CD4-positive, alpha-beta T cell (primary cell): Measurements from ENCODE around the gene CBL. TPM values are rescaled to one million over a fixed set of nuclear protein-coding genes. Genes with fewer than 3 reads are reported as not detected.
"Not testable (repeated sequence)": the region's sequence is repeated elsewhere in the genome, so short reads cannot be mapped to it uniquely, and the experiment has no call there.

Experiments
- ATAC-seq: fragments of 200-7000 bp; cut with Tn5 transposase; one replicate; pipeline ENCODE4 v1.10.0; 2022; ENCODE audit warnings: mild to moderate bottlenecking; ENCODE audit not compliant: poor library complexity
- CTCF ChIA-PET: fragments of 350-600 bp; sonication (Branson Sonifier 250); formaldehyde crosslinking; loops from one replicate; lab custom pipeline; 2021; ENCODE audit warnings: antibody characterized with exemption, inconsistent platforms; lab: Charles Lee
- POLR2A ChIA-PET: fragments of 350-600 bp; sonication (Branson Sonifier 250); formaldehyde crosslinking; loops from one replicate; lab custom pipeline; 2021; ENCODE audit warnings: antibody characterized with exemption, inconsistent platforms; lab: Charles Lee
- DNase-seq, 14 experiments: peaks; one replicate each; pipeline ENCODE4 v3.0.0-alpha.2; 2013 to 2020; ENCODE audit warnings: mixed read lengths in 2 of 14
- H3K27ac ChIP-seq, 2 donors: one replicate each; pipeline versions ENCODE4 v1.5.1 to v1.7.0; 2013; ENCODE audit warnings: low read length in 2 of 2, low read depth in 1 of 2, mild to moderate bottlenecking in 1 of 2
- H3K27me3 ChIP-seq, 2 experiments: 1 replicate in 1 of 2; 2 replicates in 1 of 2; pipeline versions ENCODE4 v1.6.1 to v1.7.0; 2013; ENCODE audit warnings: low read length in 2 of 2, control low read depth in 1 of 2, mild to moderate bottlenecking in 1 of 2, moderate library complexity in 1 of 2; ENCODE audit not compliant: insufficient read depth in 2 of 2, control insufficient read depth in 1 of 2
- H3K36me3 ChIP-seq: one replicate; pipeline ENCODE4 v1.6.1; 2013; ENCODE audit warnings: low read length, control low read depth; ENCODE audit not compliant: insufficient read depth
- H3K4me1 ChIP-seq: one replicate; pipeline ENCODE4 v1.6.1; 2013; ENCODE audit warnings: low read length, control low read depth; ENCODE audit not compliant: insufficient read depth
- H3K4me3 ChIP-seq: one replicate; pipeline ENCODE4 v1.5.1; 2013; ENCODE audit warnings: mild to moderate bottlenecking, low read length, moderate library complexity
- H3K9me3 ChIP-seq, 2 experiments: 1 replicate in 1 of 2; 2 replicates in 1 of 2; pipeline versions ENCODE4 v1.6.1 to v1.7.0; 2013; ENCODE audit warnings: low read length in 2 of 2, mild to moderate bottlenecking in 2 of 2, control low read depth in 1 of 2, moderate library complexity in 1 of 2; ENCODE audit not compliant: control insufficient read depth in 1 of 2, insufficient read depth in 1 of 2
- H3K27ac Mint-ChIP-seq: one replicate; pipeline ENCODE4 v1.8.0; 2020; ENCODE audit warnings: mixed read lengths
- H3K27me3 Mint-ChIP-seq: one replicate; pipeline ENCODE4 v1.8.0; 2021; ENCODE audit warnings: mixed read lengths
- H3K36me3 Mint-ChIP-seq: one replicate; pipeline ENCODE4 v1.8.0; 2021; ENCODE audit warnings: low read depth, mixed read lengths
- H3K4me1 Mint-ChIP-seq: one replicate; pipeline ENCODE4 v1.8.0; 2021; ENCODE audit warnings: low read depth, mixed read lengths
- H3K4me3 Mint-ChIP-seq: one replicate; pipeline ENCODE4 v1.8.0; 2020; ENCODE audit warnings: mild to moderate bottlenecking, mixed read lengths
- H3K9me3 Mint-ChIP-seq: one replicate; pipeline ENCODE4 v1.8.0; 2020; ENCODE audit warnings: mixed read lengths
- CTCF ChIP-seq: fragments of 200-600 bp; IDR thresholded peaks from one replicate; pipeline ENCODE4 v1.8.0; 2022; ENCODE audit warnings: antibody characterized with exemption, mild to moderate bottlenecking
- intact Hi-C, 2 experiments: fragments of 100-400 bp; cut with DNase I in 1 of 2; cut with micrococcal nuclease in 1 of 2; formaldehyde crosslinking; loops; one replicate each; pipeline versions ENCODE4 v1.15.1 to v1.9.0; 2023 to 2025; cut with DNase I, micrococcal nuclease
- total RNA-seq, 174 experiments: library from RNA in 2 of 174; stranded (reverse) in 2 of 174; gene quantifications; one replicate each; pipeline ENCODE4 v1.2.3 and lab custom pipeline; 2021 to 2026

CBL gene
- total RNA-seq, 2 experiments from 2014 or later: 19.5 to 20.8 TPM

- intact Hi-C loops: no loop called here
- ChIA-PET CTCF (no interaction called here), POLR2A (no interaction called here)
- no peak overlapping the region for H3K4me3 ChIP-seq
- H3K4me1 Mint-ChIP-seq: no peaks in the 10 kb centered on the region
- H3K27me3 ChIP-seq: no peaks in the 10 kb centered on the region
- no peaks in the 10 kb centered on the region for H3K36me3 Mint-ChIP-seq
- H3K9me3 ChIP-seq: no peaks in the 10 kb centered on the region
- H3K27me3 Mint-ChIP-seq: no peaks in the 10 kb centered on the region
- no peaks in the 10 kb centered on the region for H3K4me1 ChIP-seq
- H3K27ac ChIP-seq: no peak overlapping the region
- DNase-seq: no peak
- no peak overlapping the region for H3K4me3 Mint-ChIP-seq
- no peaks in the 10 kb centered on the region for H3K36me3 ChIP-seq
- no peak for ATAC-seq
- no peak for TF ChIP-seq CTCF
- H3K9me3 Mint-ChIP-seq: no peaks in the 10 kb centered on the region
- H3K27ac Mint-ChIP-seq: no peak overlapping the region
Observed at GRCh38 chr11:119189393-119189792, 16.7 kb upstream of the CBL start.

GRCh38 chr11:119190531-119190930 lies 15.6 kb upstream of the CBL start:
- ChIA-PET CTCF (no interaction called here), POLR2A (no interaction called here)
- Histone ChIP-seq H3K27me3 (no peaks in the 10 kb centered on the region), H3K4me1 (no peaks in the 10 kb centered on the region), H3K4me3 (no peak overlapping the region), H3K36me3 (no peaks in the 10 kb centered on the region), H3K27ac (no peak overlapping the region), H3K9me3 (no peaks in the 10 kb centered on the region)
- H3K27me3 Mint-ChIP-seq: no peaks in the 10 kb centered on the region
- H3K9me3 Mint-ChIP-seq: no peaks in the 10 kb centered on the region
- no peak overlapping the region for H3K4me3 Mint-ChIP-seq
- ATAC-seq: no peak
- intact Hi-C loops: loop anchor here in 1 of 2 experiments (10.0 kb wide), 1 partner anchor 86 kb away; the partner anchor contains the start of genes C2CD2L and DPAGT1
- no peak for DNase-seq
- TF ChIP-seq CTCF: no peak
- no peaks in the 10 kb centered on the region for H3K36me3 Mint-ChIP-seq
- no peaks in the 10 kb centered on the region for H3K4me1 Mint-ChIP-seq
- no peak overlapping the region for H3K27ac Mint-ChIP-seq

- POLR2A ChIA-PET, H3K4me1 ChIP-seq: not testable (repeated sequence)
Observed at GRCh38 chr11:119191265-119191664, 14.9 kb upstream of the CBL start.

GRCh38 chr11:119192111-119192510 lies 14.0 kb upstream of the CBL start:
- ChIA-PET POLR2A (no interaction called here), CTCF (no interaction called here)

More at GRCh38 chr11:119191265-119191664, 14.9 kb upstream of the CBL start:
- H3K27me3 ChIP-seq, H3K27ac ChIP-seq, DNase-seq, H3K27ac Mint-ChIP-seq, H3K36me3 ChIP-seq, H3K4me3 ChIP-seq, H3K27me3 Mint-ChIP-seq, H3K4me3 Mint-ChIP-seq, H3K36me3 Mint-ChIP-seq, ATAC-seq, CTCF ChIA-PET, H3K4me1 Mint-ChIP-seq, H3K9me3 ChIP-seq, H3K9me3 Mint-ChIP-seq: not testable (repeated sequence)
- intact Hi-C loops: loop anchor here in 1 of 2 experiments (10.0 kb wide), 1 partner anchor 86 kb away; the partner anchor contains the start of genes C2CD2L and DPAGT1

More at GRCh38 chr11:119192111-119192510, 14.0 kb upstream of the CBL start:
- Mint-ChIP-seq H3K9me3 (no peaks in the 10 kb centered on the region), H3K4me3 (no peak overlapping the region), H3K36me3 (no peaks in the 10 kb centered on the region), H3K27ac (no peak overlapping the region), H3K4me1 (peaks cover 5% of the 10 kb centered on the region), H3K27me3 (no peaks in the 10 kb centered on the region)
- Histone ChIP-seq H3K9me3 (no peaks in the 10 kb centered on the region), H3K27ac (no peak overlapping the region), H3K4me1 (no peaks in the 10 kb centered on the region), H3K27me3 (no peaks in the 10 kb centered on the region), H3K4me3 (no peak overlapping the region), H3K36me3 (no peaks in the 10 kb centered on the region)
- intact Hi-C loops: loop anchor here in 1 of 2 experiments (10.0 kb wide), 1 partner anchor 87 kb away; the partner anchor contains the start of genes C2CD2L and DPAGT1
- TF ChIP-seq CTCF: no peak
- ATAC-seq (no peak), DNase-seq (peak in 2 of 14 experiments; percentile 22 to 40)
